GM23338 (cell line): ENCODE measurements around the gene AP4M1. TPM values are rescaled to one million over a fixed set of nuclear protein-coding genes. Genes with fewer than 3 reads are reported as not detected.

Experiments used
- ATAC-seq: fragments of 200-7000 bp; cut with Tn5 transposase; 3 replicates; pipeline ENCODE4 v1.9.1; 2020
- DNase-seq: peaks from one replicate; pipeline ENCODE4 v3.0.0-alpha.2; 2015; ENCODE audit warnings: low spot score
- H2AFZ ChIP-seq: fragments of 200-600 bp; sonication (generic); 2 replicates; pipeline ENCODE4 v1.8.0; 2016; ENCODE audit warnings: antibody characterized with exemption, mild to moderate bottlenecking, moderate library complexity
- H3F3A ChIP-seq: fragments of 200-600 bp; sonication (generic); replicated peaks from 2 replicates; pipeline ENCODE4 v1.8.0; 2017; ENCODE audit warnings: antibody characterized with exemption, mixed run types, low read depth
- H3K27ac ChIP-seq: fragments of 200-600 bp; sonication (generic); 2 replicates; pipeline ENCODE4 v1.6.1; 2016; ENCODE audit warnings: low read depth
- H3K27me3 ChIP-seq: fragments of 200-600 bp; sonication (generic); 2 replicates; pipeline ENCODE4 v1.8.0; 2016; ENCODE audit warnings: mild to moderate bottlenecking, mixed run types, moderate library complexity; ENCODE audit not compliant: insufficient read depth
- H3K36me3 ChIP-seq: fragments of 200-600 bp; sonication (generic); 2 replicates; pipeline ENCODE4 v1.8.0; 2016; ENCODE audit warnings: mild to moderate bottlenecking; ENCODE audit not compliant: insufficient read depth
- H3K4me1 ChIP-seq: fragments of 200-600 bp; sonication (generic); 2 replicates; pipeline ENCODE4 v1.8.0; 2016; ENCODE audit warnings: mild to moderate bottlenecking, moderate library complexity; ENCODE audit not compliant: insufficient read depth
- H3K4me2 ChIP-seq: fragments of 200-600 bp; sonication (generic); 2 replicates; pipeline ENCODE4 v1.7.1; 2017; ENCODE audit warnings: mixed run types
- H3K4me3 ChIP-seq: fragments of 200-600 bp; sonication (generic); 2 replicates; pipeline ENCODE4 v1.6.1; 2016; ENCODE audit warnings: mixed run types
- H3K79me2 ChIP-seq: fragments of 200-600 bp; sonication (generic); replicated peaks from 2 replicates; pipeline ENCODE4 v1.8.0; 2017; ENCODE audit warnings: mild to moderate bottlenecking; ENCODE audit not compliant: insufficient read depth
- H3K9me2 ChIP-seq: fragments of 200-600 bp; sonication (generic); 2 replicates; pipeline ENCODE4 v1.8.0; 2017; ENCODE audit not compliant: insufficient read depth
- H4K20me1 ChIP-seq: fragments of 200-600 bp; sonication (generic); replicated peaks from 2 replicates; pipeline ENCODE4 v1.8.0; 2017; ENCODE audit warnings: mild to moderate bottlenecking; ENCODE audit not compliant: insufficient read depth
- H3K27ac Mint-ChIP-seq: 2 replicates; pipeline ENCODE4 v1.8.0; 2020; ENCODE audit warnings: inconsistent platforms, mild to moderate bottlenecking, moderate library complexity, mixed read lengths
- H3K27me3 Mint-ChIP-seq: 3 replicates; pipeline ENCODE4 v1.8.0; 2022; ENCODE audit warnings: low read depth, mild to moderate bottlenecking, moderate library complexity, mixed read lengths, inconsistent platforms; ENCODE audit not compliant: insufficient read depth, poor library complexity
- H3K36me3 Mint-ChIP-seq: 3 replicates; pipeline ENCODE4 v1.8.0; 2021; ENCODE audit warnings: low read depth, mild to moderate bottlenecking, inconsistent platforms, moderate library complexity, mixed read lengths
- H3K4me1 Mint-ChIP-seq: 3 replicates; pipeline ENCODE4 v1.8.0; 2020; ENCODE audit warnings: mild to moderate bottlenecking, inconsistent platforms, mixed read lengths
- H3K4me3 Mint-ChIP-seq: 3 replicates; pipeline ENCODE4 v1.8.0; 2021; ENCODE audit warnings: moderate library complexity, mild to moderate bottlenecking, inconsistent platforms, mixed read lengths
- H3K9me3 Mint-ChIP-seq: 3 replicates; pipeline ENCODE4 v1.8.0; 2020; ENCODE audit warnings: moderate library complexity, mild to moderate bottlenecking, inconsistent platforms, mixed read lengths
- EZH2phosphoT487 ChIP-seq: fragments of 200-600 bp; sonication (generic); IDR thresholded peaks from one replicate; pipeline ENCODE4 v1.8.1; 2018; ENCODE audit warnings: antibody characterized with exemption; ENCODE audit not compliant: unreplicated experiment
- NANOG ChIP-seq: IDR thresholded peaks from 2 replicates; pipeline ENCODE4 v1.6.1; 2016; ENCODE audit warnings: antibody characterized with exemption, borderline replicate concordance
- POLR2AphosphoS5 ChIP-seq: IDR thresholded peaks from 2 replicates; pipeline ENCODE4 v1.6.1; 2016; ENCODE audit warnings: antibody characterized with exemption, low read depth
- ZNF114 ChIP-seq: fragments of 250-450 bp; sonication (Bioruptor Pico); IDR thresholded peaks from 2 replicates; pipeline ENCODE4 v1.5.0; 2020; ENCODE audit warnings: mild to moderate bottlenecking, moderate library complexity
- polyA plus RNA-seq: library from polyadenylated mRNA; unstranded; fragments of >200 nt; fragmentation: Nextera tagmentation; extraction: Ambion mirVana; gene quantifications from 2 replicates; pipeline ENCODE4 v1.2.1, GENCODE V29; 2016
- total RNA-seq: library from RNA; depleted of rRNA; stranded (reverse); fragments of >200 nt; shearing (Covaris generic); gene quantifications from 2 replicates; pipeline ENCODE4 v1.2.3, GENCODE V29; 2014
- TF ChIP-seq, protein P1 (sequence below): fragments of 250-450 bp; sonication (Bioruptor Pico); IDR thresholded peaks from 2 replicates; pipeline ENCODE4 v1.5.0; 2020; ENCODE audit warnings: mild to moderate bottlenecking, moderate library complexity
- TF ChIP-seq, protein P2 (sequence below): IDR thresholded peaks from 2 replicates; pipeline ENCODE4 v1.6.1; 2016; ENCODE audit warnings: antibody characterized with exemption

The AP4M1 gene
- total and polyA plus RNA-seq, 2 experiments from 2014 or later, result 9.5 to 13.3 TPM

GRCh38 chr7:100124301-100125230, 23.1 kb downstream of the AP4M1 start:
- no peak for ATAC-seq
- no peak overlapping the region for H3K4me2 ChIP-seq

GRCh38 chr7:100126239-100126930, 24.9 kb downstream of the AP4M1 start:
- peaks cover 25% of the 10 kb centered on the region for H3K27me3 Mint-ChIP-seq
- ATAC-seq, result no peak
- H3K4me3 ChIP-seq, result peak overlapping the region; percentile 99

More at GRCh38 chr7:100124301-100125230, 23.1 kb downstream of the AP4M1 start:
- H3K27me3 ChIP-seq, result peaks cover 21% of the 10 kb centered on the region
- Mint-ChIP-seq H3K4me3 (peak overlapping the region; percentile 28; the same call in 2 of the 3 replicates), H3K27me3 (peaks cover 28% of the 10 kb centered on the region), H3K27ac (no peak overlapping the region), H3K9me3 (no peaks in the 10 kb centered on the region), H3K4me1 (peaks cover 12% of the 10 kb centered on the region; the same call in 2 of the 3 replicates), H3K36me3 (peaks cover 9% of the 10 kb centered on the region; the same call in 1 of the 3 replicates)
- H2AFZ ChIP-seq, result no peak overlapping the region
- no peak overlapping the region for H3K27ac ChIP-seq
- H3K4me3 ChIP-seq, result no peak overlapping the region
- peaks cover 30% of the 10 kb centered on the region for H3F3A ChIP-seq
- TF ChIP-seq POLR2AphosphoS5 (0 out of 2 replicates have a peak, but pooled peaks have one; percentile 22), NANOG (no peak)
- no peaks in the 10 kb centered on the region for H3K36me3 ChIP-seq
- H3K79me2 ChIP-seq, result peaks cover 5% of the 10 kb centered on the region
- H3K4me1 ChIP-seq, result peaks cover 8% of the 10 kb centered on the region
- DNase-seq, result no peak
- H3K9me2 ChIP-seq, result no peaks in the 10 kb centered on the region
- H4K20me1 ChIP-seq, result no peaks in the 10 kb centered on the region; the same call in 1 of the 2 replicates

More at GRCh38 chr7:100126239-100126930, 24.9 kb downstream of the AP4M1 start:
- H2AFZ ChIP-seq, result peak overlapping the region; percentile 94
- H3K27ac ChIP-seq, result peak overlapping the region; percentile 100
- no peaks in the 10 kb centered on the region for H3K9me3 Mint-ChIP-seq
- peaks cover 6% of the 10 kb centered on the region; the same call in 2 of the 3 replicates for H3K4me1 Mint-ChIP-seq
- no peaks in the 10 kb centered on the region for H3K9me2 ChIP-seq
- no peaks in the 10 kb centered on the region; the same call in 1 of the 2 replicates for H4K20me1 ChIP-seq
- peaks cover 5% of the 10 kb centered on the region for H3K79me2 ChIP-seq
- H3K36me3 ChIP-seq, result no peaks in the 10 kb centered on the region
- H3K27me3 ChIP-seq, result peaks cover 21% of the 10 kb centered on the region
- TF ChIP-seq, protein P1, sequence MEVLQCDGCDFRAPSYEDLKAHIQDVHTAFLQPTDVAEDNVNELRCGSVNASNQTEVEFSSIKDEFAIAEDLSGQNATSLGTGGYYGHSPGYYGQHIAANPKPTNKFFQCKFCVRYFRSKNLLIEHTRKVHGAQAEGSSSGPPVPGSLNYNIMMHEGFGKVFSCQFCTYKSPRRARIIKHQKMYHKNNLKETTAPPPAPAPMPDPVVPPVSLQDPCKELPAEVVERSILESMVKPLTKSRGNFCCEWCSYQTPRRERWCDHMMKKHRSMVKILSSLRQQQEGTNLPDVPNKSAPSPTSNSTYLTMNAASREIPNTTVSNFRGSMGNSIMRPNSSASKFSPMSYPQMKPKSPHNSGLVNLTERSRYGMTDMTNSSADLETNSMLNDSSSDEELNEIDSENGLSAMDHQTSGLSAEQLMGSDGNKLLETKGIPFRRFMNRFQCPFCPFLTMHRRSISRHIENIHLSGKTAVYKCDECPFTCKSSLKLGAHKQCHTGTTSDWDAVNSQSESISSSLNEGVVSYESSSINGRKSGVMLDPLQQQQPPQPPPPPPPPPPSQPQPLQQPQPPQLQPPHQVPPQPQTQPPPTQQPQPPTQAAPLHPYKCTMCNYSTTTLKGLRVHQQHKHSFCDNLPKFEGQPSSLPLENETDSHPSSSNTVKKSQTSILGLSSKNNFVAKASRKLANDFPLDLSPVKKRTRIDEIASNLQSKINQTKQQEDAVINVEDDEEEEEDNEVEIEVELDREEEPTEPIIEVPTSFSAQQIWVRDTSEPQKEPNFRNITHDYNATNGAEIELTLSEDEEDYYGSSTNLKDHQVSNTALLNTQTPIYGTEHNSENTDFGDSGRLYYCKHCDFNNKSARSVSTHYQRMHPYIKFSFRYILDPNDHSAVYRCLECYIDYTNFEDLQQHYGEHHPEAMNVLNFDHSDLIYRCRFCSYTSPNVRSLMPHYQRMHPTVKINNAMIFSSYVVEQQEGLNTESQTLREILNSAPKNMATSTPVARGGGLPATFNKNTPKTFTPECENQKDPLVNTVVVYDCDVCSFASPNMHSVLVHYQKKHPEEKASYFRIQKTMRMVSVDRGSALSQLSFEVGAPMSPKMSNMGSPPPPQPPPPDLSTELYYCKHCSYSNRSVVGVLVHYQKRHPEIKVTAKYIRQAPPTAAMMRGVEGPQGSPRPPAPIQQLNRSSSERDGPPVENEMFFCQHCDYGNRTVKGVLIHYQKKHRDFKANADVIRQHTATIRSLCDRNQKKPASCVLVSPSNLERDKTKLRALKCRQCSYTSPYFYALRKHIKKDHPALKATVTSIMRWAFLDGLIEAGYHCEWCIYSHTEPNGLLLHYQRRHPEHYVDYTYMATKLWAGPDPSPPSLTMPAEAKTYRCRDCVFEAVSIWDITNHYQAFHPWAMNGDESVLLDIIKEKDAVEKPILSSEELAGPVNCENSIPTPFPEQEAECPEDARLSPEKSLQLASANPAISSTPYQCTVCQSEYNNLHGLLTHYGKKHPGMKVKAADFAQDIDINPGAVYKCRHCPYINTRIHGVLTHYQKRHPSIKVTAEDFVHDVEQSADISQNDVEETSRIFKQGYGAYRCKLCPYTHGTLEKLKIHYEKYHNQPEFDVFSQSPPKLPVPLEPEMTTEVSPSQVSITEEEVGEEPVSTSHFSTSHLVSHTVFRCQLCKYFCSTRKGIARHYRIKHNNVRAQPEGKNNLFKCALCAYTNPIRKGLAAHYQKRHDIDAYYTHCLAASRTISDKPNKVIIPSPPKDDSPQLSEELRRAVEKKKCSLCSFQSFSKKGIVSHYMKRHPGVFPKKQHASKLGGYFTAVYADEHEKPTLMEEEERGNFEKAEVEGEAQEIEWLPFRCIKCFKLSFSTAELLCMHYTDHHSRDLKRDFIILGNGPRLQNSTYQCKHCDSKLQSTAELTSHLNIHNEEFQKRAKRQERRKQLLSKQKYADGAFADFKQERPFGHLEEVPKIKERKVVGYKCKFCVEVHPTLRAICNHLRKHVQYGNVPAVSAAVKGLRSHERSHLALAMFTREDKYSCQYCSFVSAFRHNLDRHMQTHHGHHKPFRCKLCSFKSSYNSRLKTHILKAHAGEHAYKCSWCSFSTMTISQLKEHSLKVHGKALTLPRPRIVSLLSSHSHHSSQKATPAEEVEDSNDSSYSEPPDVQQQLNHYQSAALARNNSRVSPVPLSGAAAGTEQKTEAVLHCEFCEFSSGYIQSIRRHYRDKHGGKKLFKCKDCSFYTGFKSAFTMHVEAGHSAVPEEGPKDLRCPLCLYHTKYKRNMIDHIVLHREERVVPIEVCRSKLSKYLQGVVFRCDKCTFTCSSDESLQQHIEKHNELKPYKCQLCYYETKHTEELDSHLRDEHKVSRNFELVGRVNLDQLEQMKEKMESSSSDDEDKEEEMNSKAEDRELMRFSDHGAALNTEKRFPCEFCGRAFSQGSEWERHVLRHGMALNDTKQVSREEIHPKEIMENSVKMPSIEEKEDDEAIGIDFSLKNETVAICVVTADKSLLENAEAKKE (CRISPR knock-in tag), result no peak
- TF ChIP-seq NANOG (no peak), ZNF114 (CRISPR knock-in tag) (0 out of 2 replicates have a peak, but pooled peaks have one; percentile 26), EZH2phosphoT487 (no peak)
- TF ChIP-seq, protein P2, sequence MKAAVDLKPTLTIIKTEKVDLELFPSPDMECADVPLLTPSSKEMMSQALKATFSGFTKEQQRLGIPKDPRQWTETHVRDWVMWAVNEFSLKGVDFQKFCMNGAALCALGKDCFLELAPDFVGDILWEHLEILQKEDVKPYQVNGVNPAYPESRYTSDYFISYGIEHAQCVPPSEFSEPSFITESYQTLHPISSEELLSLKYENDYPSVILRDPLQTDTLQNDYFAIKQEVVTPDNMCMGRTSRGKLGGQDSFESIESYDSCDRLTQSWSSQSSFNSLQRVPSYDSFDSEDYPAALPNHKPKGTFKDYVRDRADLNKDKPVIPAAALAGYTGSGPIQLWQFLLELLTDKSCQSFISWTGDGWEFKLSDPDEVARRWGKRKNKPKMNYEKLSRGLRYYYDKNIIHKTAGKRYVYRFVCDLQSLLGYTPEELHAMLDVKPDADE, result no peak
- H3K4me1 ChIP-seq, result no peaks in the 10 kb centered on the region; the same call in 1 of the 2 replicates
- peak overlapping the region; percentile 99 for H3K4me3 Mint-ChIP-seq
- peaks cover 23% of the 10 kb centered on the region for H3F3A ChIP-seq
- peak overlapping the region; percentile 99 for H3K27ac Mint-ChIP-seq
- peak overlapping the region; percentile 96 for H3K4me2 ChIP-seq
- H3K36me3 Mint-ChIP-seq, result peaks cover 9% of the 10 kb centered on the region; the same call in 1 of the 3 replicates
- DNase-seq, result no peak
